Mucosa of gallbladder (tissue), 1 donor: ENCODE results near the gene GJD4. TPM values are rescaled to one million over a fixed set of nuclear protein-coding genes. Genes with fewer than 3 reads are reported as not detected.

Experiments
- DNase-seq: peaks from one replicate; pipeline ENCODE4 v3.0.0-alpha.2; 2020; ENCODE audit warnings: low spot score
- total RNA-seq: library from RNA; stranded (reverse); gene quantifications from one replicate; pipeline ENCODE4 v1.2.1, GENCODE V29; 2021
- donor health status: DM: no; HTN: no; CAD: no.

GJD4 gene
- not detected for total RNA-seq

GRCh38 chr10:35605191-35605590 lies at the start of gene GJD4:
TSS of gene GJD4 (plus strand) at chr10:35605341. CDS start at chr10:35605568, 227 bp downstream.
- no peak for DNase-seq

- DNase-seq: no peak
These were observed 48.9 kb upstream of the GJD4 start for GRCh38 chr10:35555962-35556930.

DNA sequence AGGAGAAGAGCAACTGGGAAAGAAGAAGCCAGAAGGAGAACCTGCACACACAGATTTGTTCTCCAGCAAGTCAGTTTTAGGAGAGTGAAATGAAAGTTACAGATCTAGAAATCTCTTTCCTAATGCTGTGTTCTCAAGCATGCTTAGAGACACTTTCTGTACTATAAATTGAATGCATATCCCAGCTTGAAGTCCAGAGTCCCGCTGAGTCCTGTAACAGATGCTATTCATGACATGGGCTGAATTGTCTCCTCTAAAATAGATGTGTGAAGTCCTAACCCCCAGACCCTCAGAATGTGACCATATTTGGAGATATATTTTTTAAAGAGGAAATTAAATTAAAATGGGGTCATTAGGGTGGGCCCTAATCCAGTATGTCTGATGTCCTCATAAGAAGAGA lies 46.9 kb upstream of the GJD4 start:
- DNase-seq: no peak

GRCh38 chr10:35559416-35559815 lies 45.7 kb upstream of the GJD4 start:
- no peak for DNase-seq

DNA sequence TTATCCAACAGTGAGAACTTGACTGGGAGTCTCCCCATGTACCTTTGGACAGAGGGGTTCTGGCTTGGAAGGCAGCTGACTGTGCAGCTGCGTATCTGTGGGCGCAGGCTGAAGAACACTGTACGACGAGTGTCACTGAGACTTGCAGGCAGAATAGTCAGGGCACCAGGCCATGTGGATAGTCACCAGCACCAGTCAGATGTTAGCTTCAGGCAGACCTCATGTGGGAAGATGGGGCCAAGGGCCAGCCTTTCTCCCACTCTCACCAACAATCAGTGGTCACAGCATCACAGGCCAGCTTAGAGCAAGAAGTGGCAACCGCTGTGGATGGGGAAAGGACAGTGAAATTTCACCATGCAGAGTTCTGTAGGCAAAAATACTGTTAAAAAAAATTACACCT lies 43.4 kb upstream of the GJD4 start:
- DNase-seq: no peak

GRCh38 chr10:35562427-35562826 lies 42.7 kb upstream of the GJD4 start:
- no peak for DNase-seq

- peak; percentile 51 for DNase-seq
These were observed 41.8 kb upstream of the GJD4 start for GRCh38 chr10:35563261-35563891.

DNA sequence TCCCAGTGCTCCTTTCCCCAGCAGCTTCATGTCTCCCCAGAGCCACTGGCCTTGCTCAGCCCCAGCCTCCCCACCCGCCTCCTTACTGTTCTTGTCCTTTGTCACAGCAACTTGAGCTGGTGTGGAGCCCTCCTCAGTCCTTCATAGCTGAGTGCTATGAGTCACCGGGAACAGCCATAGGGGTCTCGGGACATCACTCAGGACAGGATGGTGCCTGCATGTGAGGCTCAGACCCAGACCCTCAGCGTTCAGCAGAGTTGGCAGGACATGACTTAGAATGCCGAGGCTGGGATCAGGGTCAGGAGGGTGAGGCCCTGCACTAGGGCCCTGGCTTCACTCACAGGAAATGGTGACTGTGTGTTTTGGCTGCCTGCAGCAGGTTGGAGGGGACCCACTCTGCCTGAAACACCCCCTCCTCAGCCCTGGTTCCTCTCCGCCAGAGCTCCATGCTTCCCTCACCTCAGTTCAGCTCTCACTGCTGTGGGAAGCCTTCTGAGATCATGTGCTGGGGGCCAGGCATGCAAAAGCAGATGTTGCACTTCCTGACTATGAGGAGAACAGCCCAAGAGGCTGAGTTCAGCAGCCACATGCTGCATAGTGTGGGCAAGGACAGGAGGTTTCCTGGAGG lies 40.7 kb upstream of the GJD4 start:
- peak; percentile 12 for DNase-seq

- no peak for DNase-seq
These were observed 39.5 kb upstream of the GJD4 start for GRCh38 chr10:35565602-35566081.

DNA sequence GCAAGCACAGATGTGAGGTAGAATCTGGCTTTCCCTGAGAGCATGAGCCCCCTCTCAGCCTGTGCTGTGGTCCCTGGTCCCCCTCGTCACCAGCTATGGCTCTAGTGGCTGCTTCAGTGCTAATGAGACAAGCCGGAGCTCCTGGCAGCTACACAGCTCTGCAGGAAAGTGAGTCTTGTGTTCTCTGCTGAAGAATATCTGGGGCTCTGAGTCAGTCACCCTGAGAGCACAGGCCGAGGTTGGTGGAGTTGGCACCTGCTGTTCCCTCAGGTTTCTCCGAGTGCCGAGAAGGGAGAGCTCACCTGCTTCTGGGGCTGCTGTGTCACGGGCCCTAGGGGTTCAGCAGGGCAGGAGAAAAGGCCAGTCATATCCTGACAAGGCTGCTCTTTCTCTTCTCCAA lies 37.2 kb upstream of the GJD4 start:
- DNase-seq: no peak

GRCh38 chr10:35568483-35569015 lies 36.6 kb upstream of the GJD4 start:
- no peak for DNase-seq

GRCh38 chr10:35569111-35569707 lies 35.9 kb upstream of the GJD4 start:
- no peak for DNase-seq

DNA sequence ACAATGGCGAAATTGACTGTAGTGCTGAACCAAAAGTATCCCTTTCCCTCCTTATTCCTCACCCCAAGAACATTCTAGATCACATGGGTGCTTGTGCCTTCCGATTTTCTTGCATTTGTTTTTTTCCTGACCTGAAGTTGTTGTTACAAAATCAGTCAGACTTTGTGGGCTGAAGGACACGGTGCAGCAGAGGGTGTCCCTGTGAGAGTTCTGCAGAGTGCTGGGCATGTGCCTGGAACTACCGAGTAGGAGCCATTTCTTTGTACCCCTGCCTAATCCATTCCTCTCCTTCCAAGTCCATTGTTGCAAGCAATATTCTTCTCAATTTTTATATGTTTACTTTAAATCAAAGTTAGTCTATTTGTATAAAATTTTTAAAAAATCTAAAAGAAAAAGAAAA lies 35.3 kb upstream of the GJD4 start:
- DNase-seq: no peak

GRCh38 chr10:35570397-35570796 lies 34.7 kb upstream of the GJD4 start:
- DNase-seq: no peak

DNA sequence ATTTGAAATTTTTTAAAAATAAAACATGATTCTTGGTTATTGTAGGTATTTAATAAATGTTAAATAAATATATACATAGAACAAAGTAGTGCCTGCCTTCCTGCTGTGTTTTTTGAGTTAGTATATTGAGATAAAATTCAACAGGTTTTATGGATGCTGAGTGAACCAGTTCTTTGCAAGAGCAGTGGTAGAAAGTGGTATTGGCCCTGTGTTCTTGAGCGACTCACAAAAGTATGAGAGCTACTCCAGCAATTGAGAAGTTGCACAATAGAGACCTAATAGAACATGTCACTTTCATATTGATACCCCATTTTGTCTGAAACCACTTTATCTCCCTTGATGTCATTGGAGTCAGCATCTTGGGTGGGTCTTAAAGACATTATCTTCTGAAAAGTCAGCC lies 32.6 kb upstream of the GJD4 start:
- no peak for DNase-seq

DNA sequence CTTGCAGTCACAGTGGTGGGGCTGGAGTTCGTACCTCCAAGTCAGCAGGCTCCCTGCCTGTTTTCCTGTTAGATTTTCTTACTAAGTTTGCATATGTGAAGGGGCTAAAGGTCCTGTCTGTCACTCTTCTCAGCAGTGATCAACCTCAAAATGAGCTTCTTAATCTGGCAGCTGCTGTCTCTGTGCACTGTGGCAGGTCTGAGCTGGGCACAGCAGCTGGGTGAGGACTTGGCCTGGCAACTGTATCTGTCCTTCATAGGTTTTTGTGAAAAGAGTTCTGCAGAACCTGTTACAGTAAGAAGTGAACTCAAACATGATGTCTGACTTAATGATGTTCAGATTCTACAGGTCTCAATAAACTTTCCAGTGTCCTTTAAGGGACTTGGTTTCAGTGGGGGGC lies 31.3 kb upstream of the GJD4 start:
- DNase-seq: no peak

GRCh38 chr10:35574924-35575352 lies 30.2 kb upstream of the GJD4 start:
- DNase-seq: no peak

DNA sequence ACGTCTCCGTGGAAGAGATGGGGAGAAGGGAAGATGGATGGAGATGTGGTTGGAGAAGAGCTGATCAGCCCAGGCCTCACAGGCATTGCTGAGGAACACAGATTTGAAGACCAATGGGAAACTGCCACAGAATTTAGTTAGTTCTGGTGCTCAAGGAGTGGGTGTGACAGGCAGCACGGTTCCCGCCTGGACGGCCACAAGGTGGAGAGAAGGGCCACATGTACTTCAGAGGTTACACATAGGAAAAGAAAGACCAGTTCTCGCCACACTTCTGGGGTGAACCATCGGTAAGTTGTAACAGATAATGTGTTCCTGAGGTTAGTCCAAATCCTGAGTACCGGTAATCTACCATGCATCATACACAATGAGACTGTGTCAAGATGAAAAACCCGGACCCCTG lies 29.5 kb upstream of the GJD4 start:
- DNase-seq: no peak

DNA sequence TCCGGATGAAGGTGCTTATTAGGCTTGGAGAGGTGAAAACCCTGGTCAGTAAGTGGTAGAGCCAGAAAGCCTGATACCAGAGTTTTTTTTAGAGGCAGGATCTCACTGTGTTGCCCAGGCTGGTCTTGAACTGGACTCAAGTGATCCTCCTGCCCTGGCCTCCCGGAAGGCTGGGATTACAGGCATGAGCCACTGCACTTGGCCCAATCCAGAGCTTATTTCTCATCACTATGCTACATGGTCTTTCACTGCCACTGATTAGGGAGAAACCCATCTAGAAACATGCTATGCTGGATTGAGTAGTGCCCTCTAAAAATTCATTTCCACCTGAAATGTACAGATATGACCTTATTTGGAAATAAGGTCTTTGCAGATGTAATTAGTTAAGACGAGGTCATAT lies 28.4 kb upstream of the GJD4 start:
- no peak for DNase-seq

DNA sequence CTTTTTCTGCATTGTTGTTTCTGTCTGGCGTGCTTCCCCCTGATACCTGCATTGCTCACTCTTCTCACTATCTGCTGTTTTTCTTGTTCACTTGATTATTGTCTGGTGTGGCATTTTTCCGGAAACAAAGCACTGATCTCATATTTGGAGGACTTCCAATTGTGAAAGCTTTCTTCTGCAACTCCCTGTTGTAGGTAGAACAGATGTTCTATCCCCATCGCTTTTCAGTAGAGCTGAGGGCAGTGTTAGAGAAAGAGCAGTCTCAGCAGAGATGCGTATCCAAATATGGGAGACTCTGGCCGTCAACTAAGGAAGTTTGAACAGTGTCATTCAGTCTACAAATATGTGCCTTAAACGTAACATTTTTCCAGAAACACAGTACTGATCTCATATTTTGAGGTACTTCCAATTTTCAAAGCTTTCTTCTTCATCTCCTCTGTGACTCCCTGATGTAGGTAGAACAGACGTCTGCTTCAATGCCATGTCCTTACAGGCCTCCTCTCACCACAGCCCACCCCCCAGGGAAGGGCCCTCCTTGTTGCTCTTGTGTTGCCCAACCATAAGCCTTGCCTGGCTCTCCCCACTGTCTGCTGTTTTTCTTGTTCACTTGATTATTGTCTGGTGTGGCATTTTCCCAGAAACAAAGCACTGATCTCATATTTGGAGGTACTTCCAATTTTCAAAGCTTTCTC lies 27.1 kb upstream of the GJD4 start:
- no peak for DNase-seq

GRCh38 chr10:35578618-35578956 lies 26.6 kb upstream of the GJD4 start:
- no peak for DNase-seq
